Fibroblast of skin of right quadriceps (primary cell): ENCODE data around the gene UGT1A3.

Experiments
- DNase-seq: peaks from one replicate; pipeline ENCODE4 v3.0.0-alpha.2; 2013

UGT1A3 gene

GRCh38 chr2:233761040-233761769 lies 32.4 kb downstream of the UGT1A3 start:
- DNase-seq = no peak

GRCh38 chr2:233764264-233764663 lies 35.4 kb downstream of the UGT1A3 start:
- peak; percentile 3 for DNase-seq

GRCh38 chr2:233764761-233765160 lies 35.9 kb downstream of the UGT1A3 start:
- no peak for DNase-seq

GRCh38 chr2:233766416-233766815 lies 37.6 kb downstream of the UGT1A3 start:
- DNase-seq = no peak

GRCh38 chr2:233768076-233768475 lies 39.2 kb downstream of the UGT1A3 start:
- no peak for DNase-seq

GRCh38 chr2:233769260-233769659 lies 40.4 kb downstream of the UGT1A3 start:
- DNase-seq = no peak

- no peak for DNase-seq
Observed at GRCh38 chr2:233772153-233772552, 43.3 kb downstream of the UGT1A3 start.

GRCh38 chr2:233772583-233772982 lies 43.7 kb downstream of the UGT1A3 start:
- no peak for DNase-seq

- no peak for DNase-seq
Observed at GRCh38 chr2:233773854-233774253, 45.0 kb downstream of the UGT1A3 start.

- no peak for DNase-seq
Observed at GRCh38 chr2:233775414-233775813, 46.6 kb downstream of the UGT1A3 start.

- no peak for DNase-seq
Observed at GRCh38 chr2:233778030-233778429, 49.2 kb downstream of the UGT1A3 start, which contains the start of gene MROH2A. Gene MROH2A, plus strand, starts transcription at chr2:233778330. Its CDS starts 1,029 bp downstream, at chr2:233779359.

- no peak for DNase-seq
Observed at GRCh38 chr2:233779722-233780121, 50.9 kb downstream of the UGT1A3 start.

GRCh38 chr2:233780771-233781170 lies 51.9 kb downstream of the UGT1A3 start:
- DNase-seq = no peak

GRCh38 chr2:233789554-233789953 lies 60.7 kb downstream of the UGT1A3 start:
- no peak for DNase-seq

GRCh38 chr2:233791151-233791882 lies 62.5 kb downstream of the UGT1A3 start:
- no peak for DNase-seq

GRCh38 chr2:233791883-233792329 lies 63.1 kb downstream of the UGT1A3 start:
- DNase-seq = no peak

- no peak for DNase-seq
Observed at GRCh38 chr2:233792720-233793119, 63.9 kb downstream of the UGT1A3 start.

- no peak for DNase-seq
Observed at GRCh38 chr2:233793465-233794127, 64.8 kb downstream of the UGT1A3 start.

- DNase-seq = no peak
Observed at GRCh38 chr2:233794128-233794658, 65.4 kb downstream of the UGT1A3 start.

GRCh38 chr2:233795735-233796171 lies 66.9 kb downstream of the UGT1A3 start:
- DNase-seq = no peak

GRCh38 chr2:233796254-233796653 lies 67.4 kb downstream of the UGT1A3 start:
- no peak for DNase-seq

- DNase-seq = no peak
Observed at GRCh38 chr2:233798335-233799086, 69.7 kb downstream of the UGT1A3 start.
